Measurements from ENCODE around the gene UBE2I.
"Not testable (repeated sequence)": the region's sequence is repeated elsewhere in the genome, so short reads cannot be mapped to it uniquely, and the experiment has no call there.

The UBE2I gene

GRCh38 chr16:1277617-1278282 lies 31.7 kb upstream of the UBE2I start:
- no peak for DNase-seq

GRCh38 chr16:1278477-1278876 lies 31.0 kb upstream of the UBE2I start:
- no peak for DNase-seq

DNA sequence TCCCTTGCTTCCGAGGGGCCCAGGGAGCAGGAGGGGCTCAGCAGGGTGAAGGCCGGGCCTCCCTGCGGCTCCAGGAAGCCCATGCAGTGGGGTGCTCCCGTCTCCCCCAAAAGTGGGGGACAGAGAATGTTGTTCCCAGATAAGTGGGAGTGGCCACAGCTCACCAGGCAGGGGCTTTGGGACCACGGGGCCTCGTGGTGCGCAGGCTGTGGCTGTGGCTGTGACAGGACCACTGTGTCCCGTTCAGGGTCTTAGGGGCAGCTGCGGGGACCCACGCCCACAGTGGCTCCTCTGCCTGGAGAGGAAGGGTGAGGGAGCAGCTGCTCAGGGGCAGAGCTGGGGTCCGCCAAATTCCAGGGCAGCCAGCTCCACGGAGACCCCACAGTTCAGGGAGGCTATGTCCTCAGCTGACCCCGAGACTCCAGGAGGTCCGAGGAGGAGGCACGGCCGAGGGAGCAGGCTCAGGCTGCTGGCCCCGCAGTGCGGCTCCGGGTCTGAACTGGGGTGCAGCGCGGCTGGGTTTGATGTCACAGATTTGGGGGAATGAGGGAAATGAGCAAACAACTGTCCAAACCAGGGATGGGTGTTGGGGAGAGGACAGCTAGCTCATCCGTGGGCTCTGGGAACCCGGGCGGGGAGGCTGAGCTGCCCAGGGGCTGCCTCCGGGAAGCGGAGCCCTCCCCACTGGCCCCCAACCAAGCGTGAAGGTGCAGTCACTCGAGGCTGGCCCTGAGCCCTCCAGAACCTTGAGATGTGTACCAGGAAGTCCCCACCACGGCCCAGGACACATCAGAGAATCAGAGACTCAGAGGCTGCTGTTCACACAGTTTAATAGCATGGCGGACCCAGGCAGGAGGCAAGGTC lies 30.1 kb upstream of the UBE2I start:
- DNase-seq, result no peak

DNA sequence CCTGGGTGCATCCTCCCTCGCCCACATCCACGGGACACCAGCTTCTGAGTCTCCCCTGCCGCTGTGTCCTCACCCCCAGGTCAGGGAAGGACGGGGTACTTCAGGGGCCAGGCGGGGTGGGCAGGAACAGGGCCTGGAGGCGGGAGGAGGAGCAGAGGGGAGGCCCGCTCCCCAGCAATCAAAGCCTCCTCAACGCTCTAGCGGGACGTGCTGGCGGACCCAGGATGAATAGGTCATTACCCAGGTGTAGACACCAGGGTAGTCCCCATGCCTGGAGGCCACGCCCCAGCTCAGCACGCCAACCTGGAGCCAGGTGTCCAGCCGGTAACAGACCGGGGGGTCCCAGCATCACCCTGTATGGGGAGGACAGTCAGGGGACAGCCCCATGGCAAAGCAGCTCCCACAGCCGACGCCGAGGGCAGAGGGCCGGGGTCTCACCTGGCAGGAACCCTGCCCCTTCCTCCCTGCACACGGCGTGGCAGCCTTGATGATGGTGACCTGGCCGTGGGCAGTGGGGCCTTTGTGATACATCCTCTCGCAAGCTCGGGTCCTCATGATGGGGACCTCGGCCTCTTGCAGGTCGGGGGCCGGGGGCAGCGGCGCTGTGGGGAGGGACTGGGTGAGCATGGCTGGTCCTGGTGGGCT lies 29.4 kb upstream of the UBE2I start:
- DNase-seq, result no peak

- no peak for DNase-seq
These were observed 28.7 kb upstream of the UBE2I start for GRCh38 chr16:1280783-1281182.

- DNase-seq, result no peak
These were observed 27.9 kb upstream of the UBE2I start for GRCh38 chr16:1281517-1281916.

DNA sequence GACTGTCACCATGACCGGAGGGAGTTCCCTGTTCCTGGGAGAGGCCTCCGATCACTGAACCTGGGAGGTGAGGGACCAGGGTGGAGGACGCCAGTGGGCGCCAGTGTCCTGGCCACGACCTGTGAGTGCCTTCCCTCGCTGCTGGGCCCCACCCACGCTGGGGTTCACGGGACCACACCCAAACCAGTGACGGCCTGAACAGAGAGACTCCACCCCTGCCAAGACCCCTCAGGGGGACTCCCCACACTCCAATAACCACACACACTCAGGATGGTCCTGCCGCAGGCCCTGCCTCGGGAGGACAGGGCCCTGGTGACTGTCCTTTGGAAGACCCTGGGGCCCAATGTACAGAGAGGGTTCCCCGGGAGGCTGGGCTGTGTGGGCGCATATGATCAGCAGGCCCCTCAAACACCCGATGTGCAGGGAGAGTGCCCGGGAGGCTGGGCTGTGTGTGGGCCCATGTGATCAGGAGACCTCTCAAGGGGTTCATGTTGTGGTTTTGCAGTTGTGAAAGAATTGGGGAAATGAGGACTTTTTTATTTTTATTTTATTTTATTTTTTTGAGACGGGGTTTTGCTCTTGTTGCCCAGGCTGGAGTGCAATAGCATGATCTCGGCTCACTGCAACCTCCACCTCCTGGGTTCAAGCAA lies 27.0 kb upstream of the UBE2I start:
- DNase-seq, result no peak

DNA sequence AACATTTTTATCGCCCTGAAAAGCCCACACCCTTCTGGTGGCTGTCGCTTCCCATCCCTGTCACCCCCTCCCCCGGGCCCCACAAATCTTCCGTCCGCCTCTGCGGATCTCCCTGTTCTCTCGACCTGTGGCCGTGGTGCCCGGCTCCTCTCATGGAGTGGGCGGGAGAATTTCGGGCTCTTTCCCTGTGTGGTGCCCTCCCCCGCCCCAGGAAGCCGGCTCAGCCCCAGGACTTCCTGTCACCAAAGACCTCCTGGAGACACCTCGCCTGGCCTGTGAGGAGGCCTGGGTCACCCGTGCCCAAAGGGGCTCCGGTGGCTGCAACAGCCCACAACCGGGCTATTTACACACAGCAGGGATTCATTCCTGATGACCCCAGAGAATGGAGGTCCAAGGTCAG lies 26.1 kb upstream of the UBE2I start:
- no peak for DNase-seq

- no peak for DNase-seq
These were observed 25.3 kb upstream of the UBE2I start for GRCh38 chr16:1283996-1284616.

GRCh38 chr16:1285669-1286512 lies 23.5 kb upstream of the UBE2I start:
- DNase-seq, result no peak

DNA sequence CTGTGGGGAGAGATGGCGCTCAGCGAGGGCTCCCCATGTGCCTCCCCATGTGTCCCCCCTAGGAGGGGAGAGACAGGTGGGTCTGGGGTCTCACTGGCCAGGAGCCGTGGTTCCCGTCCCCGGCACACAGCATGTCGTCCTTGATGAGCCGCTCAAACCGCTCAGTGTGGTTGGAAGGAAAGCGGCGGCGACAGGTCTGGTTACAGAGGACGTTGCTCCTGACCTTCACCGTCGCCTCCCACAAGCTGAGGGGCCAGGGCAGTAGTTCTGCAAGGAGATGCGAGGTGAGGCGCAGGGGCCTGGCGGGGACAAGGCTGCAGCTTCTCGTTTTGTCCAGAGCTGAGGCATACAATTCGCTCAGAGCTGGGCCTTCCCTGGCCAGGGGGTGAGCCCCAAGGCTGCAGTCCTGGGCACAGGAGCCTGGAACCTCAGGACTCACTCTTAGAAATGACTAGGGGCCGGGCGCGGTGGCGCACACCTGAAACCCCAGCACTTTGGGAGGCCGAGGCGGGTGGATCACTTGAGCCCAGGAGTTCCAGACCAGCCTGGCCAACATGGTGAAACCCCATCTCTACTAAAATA lies 22.8 kb upstream of the UBE2I start:
- no peak for DNase-seq

- DNase-seq, result no peak
These were observed 21.3 kb upstream of the UBE2I start for GRCh38 chr16:1287982-1288670.

DNA sequence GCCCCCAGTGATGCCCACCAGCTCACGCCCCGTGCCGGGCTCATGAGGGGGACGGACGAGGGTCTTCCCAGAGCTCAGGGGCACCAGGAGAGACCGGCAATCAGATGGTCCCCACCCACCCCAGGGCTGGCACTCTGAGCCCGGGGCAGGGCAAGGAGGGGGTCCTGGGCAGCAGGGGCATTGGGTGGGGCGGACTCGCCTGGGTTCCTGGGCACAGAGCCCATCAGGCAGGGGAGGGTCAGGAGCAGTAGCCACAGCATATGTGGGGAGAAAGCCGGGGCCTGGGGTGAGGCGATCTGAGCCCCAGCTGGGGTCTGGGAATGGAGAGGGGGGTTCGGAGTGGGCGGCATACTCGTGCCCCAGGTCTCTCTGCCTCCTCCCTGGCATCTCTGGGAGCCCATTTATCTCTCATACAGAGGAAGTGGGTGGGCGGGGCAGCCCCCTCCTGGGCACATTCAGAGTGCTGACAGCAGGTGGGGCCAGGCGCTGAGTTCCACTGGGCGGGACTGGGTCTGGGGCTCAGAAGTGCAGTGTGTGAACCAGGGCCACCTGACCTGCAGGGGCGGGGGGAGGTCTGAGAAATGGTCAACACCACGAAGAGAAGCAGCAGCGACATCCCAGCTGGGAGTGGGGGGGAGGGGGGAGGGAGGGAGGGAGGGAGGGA lies 20.5 kb upstream of the UBE2I start:
- no peak for DNase-seq

- no peak for DNase-seq
These were observed 20.0 kb upstream of the UBE2I start for GRCh38 chr16:1289477-1289866.

- no peak for DNase-seq
These were observed 19.4 kb upstream of the UBE2I start for GRCh38 chr16:1290063-1290501.

- DNase-seq, result no peak
These were observed 18.4 kb upstream of the UBE2I start for GRCh38 chr16:1290860-1291575.

GRCh38 chr16:1291576-1291974 lies 17.9 kb upstream of the UBE2I start:
- DNase-seq, result no peak

- DNase-seq, result not testable (repeated sequence)
These were observed 17.2 kb upstream of the UBE2I start for GRCh38 chr16:1292208-1292607.

DNA sequence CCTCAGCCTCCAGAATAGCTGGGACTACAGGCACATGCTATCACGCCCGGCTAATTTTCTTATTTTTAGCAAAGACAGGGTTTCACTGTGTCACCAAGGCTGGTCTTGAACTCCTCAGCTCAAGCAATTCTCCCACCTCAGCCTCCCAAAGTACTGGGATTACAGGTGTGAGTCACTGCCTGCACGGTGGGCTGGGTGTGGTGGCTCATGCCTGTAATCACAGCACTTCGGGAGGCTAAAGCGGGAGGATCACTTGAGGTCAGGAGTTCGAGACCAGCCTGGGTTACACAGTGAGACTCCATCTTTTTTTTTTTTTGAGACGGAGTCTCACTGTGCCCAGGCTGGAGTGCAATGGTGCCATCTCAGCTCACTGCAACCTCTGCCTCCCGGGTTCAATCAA lies 16.6 kb upstream of the UBE2I start:
- not testable (repeated sequence) for DNase-seq
